Left renal pelvis (tissue), 4 donors: Measurements from ENCODE around the gene BLM. TPM values are rescaled to one million over a fixed set of nuclear protein-coding genes. Genes with fewer than 3 reads are reported as not detected.
"Not testable (repeated sequence)": the region's sequence is repeated elsewhere in the genome, so short reads cannot be mapped to it uniquely, and the experiment has no call there.

Source experiments
- DNase-seq, 4 donors: peaks; one replicate each; pipeline ENCODE4 v3.0.0-alpha.2; 2013; ENCODE audit warnings: low read depth in 4 of 4, low spot score in 3 of 4
- polyA plus RNA-seq, 4 donors: library from polyadenylated mRNA; unstranded; fragments of 120-200 nt; gene quantifications; one replicate each; pipeline ENCODE4 v1.2.1, GENCODE V29; 2013; ENCODE audit not compliant: insufficient read length in 4 of 4

BLM gene
- polyA plus RNA-seq, 4 donors = 7.2 to 14.8 (median 11.7) TPM

DNA sequence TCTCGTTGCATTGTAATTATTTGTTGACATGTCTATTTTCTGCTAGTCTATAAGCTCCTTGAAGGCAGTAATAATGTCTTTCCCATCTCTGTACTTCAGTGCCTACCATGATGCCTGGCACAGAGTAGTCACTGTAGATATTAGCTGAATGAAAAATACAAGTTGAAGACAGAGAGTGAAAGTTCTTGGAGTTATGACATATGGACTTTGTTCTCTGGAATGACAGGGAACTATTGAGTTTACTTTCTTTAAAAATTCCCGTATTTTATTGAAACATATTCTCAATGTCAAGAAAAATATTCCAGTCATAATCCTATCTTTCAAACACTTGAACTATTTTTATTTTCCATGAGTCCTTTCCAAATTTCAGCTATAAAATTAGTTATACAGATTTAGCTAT, 3.0 kb downstream of the BLM start:
- DNase-seq = no peak

DNA sequence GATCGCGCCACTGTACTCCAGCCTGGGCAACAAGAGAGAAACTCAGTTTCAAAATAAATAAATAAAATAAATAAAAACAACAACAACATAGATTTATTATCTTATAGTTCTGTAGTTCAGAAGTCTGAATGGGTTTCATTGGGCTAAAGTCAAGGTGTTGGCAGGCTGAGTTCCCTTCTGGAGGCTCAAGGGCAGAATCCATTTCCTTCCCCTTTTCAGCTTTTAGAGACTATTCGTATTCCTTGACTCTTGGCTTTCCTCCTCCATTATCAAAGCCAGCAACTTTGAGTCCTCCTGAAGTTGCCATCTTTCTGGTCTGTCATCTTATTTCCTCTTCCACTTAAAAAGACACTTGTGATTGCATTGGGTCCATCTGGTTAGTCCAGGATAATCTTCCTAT, 12.1 kb downstream of the BLM start:
- no peak for DNase-seq

DNA sequence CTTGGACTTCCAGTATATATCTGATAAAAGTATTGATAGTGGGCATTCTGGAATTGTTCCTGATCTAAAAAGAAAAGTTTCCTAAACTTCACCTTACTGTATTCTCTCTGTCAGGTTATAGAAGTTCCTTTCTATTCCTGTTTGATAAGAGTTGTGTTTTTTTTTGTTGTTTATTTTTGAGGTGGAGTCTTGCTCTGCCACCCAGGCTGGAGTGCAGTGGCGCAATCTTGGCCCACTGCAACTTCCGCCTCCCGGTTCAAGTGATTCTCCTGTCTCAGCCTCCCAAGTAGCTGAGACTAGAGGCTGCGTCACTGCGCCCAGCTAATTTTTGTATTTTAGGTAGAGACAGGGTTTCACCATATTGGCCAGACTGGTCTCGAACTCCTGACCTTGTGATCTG, 13.1 kb downstream of the BLM start:
- no peak for DNase-seq

DNA sequence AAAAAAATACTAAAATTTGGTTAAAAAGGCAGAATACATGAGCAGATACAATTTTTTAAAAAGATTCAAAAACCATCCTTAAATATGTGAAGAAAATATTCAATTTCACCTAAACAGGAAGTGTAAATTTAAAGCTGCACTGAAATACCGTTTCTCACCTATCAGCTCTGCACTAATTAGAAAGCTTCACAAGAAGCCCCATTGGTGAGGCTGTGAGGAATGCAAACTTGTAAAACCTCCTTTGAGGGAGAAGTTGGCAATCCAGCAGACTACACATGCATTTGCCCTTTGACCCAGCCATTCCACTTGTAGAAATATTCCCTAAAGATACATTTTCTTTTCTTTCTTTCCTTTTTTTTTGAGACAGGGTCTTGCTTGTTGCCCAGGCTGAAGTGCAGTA, 18.8 kb downstream of the BLM start:
- no peak for DNase-seq

DNA sequence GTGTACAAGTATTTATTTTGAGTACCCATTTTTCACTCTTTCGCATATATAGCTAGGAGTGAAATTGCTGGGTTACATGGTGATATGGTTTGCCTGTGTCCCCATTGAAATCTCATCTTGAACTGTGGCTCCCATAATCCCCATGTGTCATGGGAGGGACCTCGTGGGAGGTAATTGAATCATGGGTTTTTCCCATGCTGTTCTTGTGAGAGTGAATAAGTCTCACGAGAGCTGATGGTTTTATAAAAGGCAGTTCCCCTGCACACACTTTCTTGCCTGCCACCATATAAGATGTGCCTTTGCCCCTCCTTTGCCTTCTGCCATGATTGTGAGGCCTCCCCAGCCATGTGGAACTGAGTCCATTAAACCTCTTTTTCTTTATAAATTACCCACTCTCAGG, 23.4 kb downstream of the BLM start:
- DNase-seq = not testable (repeated sequence)

DNA sequence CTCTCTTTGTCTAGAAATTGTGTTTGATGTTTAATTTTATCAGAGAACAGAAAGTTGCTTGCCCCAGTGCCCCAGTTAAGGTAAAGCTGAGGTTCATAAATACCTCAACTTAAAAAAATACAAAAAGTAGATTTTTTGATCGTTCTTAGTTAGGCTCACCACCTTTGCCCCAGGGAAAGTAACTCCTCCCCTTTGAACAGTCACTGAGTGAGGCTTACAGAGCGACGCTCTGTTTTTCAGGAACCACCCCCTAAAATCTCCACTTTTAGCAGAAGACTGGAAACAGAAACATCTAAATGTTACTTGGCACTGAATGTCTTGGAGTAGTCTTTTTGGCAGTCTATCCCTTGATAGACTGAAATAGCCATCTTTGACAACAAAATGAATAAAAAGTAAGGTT, 24.9 kb downstream of the BLM start:
- no peak for DNase-seq

DNA sequence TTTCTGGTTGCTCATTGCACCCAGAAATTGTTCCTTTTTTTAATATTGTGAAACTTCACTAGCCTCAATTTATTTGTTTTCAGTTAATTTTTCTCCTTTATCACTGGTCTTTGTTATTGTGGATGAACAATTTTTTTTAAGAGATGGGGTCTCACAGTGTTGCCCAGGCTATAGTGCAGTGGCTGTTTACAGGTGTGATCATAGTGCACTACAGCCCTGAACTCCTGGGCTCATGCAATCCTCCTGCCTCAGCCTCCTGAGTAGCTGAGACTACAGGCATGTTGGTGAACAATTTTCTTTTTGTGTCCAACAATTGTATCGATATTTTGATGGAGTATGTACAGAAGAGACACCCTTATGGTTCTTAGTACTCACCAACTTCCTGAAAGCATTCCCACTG, 26.3 kb downstream of the BLM start:
- no peak for DNase-seq

DNA sequence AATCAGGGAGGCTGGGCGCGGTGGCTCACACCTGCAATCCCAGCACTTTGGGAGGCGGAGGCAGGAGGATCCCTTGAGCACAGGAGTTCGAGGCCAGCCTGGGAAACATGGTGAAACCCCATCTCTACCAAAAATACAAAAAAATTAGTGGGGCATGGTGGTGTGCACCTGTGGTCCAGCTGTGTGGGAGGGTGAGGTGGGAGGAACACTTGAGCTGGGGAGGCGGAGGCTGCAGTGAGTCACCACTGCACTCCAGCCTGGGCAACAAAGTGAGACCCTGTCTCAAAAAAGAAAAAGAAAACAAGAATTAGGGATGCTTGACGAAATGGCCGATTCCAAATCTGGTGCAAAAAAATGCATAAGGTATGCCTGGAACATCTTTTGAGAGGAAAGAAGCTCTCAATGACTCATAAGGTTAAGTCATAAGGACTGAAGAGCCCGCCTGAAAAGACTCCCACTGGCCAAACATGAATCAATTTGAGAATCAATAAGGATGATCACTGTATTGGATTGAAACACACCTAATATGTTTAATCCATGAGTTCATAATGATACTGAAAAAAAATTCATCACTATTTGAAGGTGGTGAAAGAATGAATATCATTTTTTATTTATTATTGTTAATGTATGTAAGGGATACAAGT, 27.7 kb downstream of the BLM start:
- no peak for DNase-seq

DNA sequence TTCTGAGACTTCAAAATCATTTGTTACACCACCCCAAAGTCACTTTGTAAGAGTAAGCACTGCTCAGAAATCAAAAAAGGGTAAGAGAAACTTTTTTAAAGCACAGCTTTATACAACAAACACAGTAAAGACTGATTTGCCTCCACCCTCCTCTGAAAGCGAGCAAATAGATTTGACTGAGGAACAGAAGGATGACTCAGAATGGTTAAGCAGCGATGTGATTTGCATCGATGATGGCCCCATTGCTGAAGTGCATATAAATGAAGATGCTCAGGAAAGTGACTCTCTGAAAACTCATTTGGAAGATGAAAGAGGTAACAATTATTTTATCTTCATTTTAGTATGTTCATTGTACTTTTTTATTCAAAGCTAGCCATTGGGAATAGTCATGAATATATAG, 32.6 kb downstream of the BLM start:
- no peak for DNase-seq

DNA sequence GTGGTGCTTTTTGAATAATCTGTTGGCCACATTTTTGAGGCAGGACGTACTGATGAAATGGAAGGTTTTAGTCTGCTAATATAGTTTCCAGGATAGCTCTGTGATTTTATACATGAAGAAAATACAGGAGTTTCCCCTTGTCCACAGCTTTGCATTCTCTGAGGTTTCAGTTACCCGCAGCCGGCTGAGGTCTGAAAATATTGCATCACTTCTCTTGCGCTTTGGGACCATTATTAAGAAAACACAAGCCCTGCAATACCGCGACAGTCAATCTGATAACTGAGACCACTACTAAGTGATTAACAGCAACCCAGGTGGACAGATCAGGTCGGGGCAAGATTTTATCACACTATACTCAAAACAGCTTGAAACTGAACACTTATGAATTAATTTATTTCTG, 33.0 kb downstream of the BLM start:
- DNase-seq = no peak

DNA sequence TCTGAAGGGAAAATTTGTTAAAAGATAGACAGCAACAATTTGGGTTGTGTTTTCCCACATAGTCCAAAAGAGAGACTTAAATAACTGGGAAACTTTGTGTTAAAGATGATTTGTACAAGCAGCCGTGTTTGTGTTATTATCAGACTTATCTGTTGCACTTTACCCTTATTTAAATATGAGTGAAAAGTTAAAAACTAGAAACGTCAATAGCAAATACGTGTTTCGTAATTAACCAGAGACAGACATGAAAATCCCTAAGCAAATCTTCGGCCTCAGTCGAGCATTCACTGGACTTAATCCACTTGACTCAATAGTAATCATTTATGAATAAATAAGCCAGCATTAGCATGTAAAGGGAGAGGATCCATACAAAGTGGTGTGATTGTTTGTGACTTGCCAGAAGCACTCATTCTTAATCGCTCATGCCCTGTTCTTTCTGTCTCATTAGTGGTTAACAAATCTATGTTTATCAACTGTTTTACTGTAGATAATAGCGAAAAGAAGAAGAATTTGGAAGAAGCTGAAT, 34.2 kb downstream of the BLM start:
- DNase-seq = no peak

DNA sequence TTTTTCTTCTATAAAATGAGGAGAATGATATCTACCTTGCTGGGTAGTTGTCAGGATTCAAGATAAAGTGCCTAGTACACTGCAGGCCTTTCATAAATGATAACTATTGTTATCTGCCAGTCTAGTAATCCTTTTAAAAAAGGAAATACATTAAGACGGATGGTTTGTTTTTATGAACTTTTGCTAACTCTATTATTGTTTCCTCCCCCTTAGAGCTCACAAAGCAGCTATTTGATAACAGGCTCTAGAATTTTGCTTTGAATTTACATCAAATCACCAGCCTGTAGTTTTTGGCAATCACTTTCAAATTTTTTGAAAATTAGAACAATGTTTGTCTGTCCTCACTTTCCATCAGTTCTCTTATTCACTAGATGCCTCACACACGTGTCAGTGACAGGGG, 39.8 kb downstream of the BLM start:
- DNase-seq = no peak

DNA sequence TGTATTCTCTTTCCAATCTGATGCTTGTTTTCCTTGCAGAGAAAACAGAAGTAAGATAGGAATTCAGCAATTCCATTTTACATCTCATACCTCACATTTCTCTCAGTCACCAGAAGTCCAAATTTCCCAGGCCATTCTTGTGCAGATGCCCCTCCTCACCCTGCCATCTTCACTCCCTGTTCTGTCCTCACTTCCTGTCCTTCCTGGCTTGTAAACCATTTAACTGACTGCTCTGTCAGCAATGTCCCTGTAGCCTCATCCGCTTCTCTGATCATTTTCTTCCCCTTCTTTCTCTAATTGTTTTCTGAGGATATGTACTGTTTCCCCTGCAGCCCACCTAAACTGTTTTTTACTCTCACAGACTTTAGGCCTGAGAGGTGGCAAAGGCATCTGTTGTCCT, 40.3 kb downstream of the BLM start:
- DNase-seq = no peak

DNA sequence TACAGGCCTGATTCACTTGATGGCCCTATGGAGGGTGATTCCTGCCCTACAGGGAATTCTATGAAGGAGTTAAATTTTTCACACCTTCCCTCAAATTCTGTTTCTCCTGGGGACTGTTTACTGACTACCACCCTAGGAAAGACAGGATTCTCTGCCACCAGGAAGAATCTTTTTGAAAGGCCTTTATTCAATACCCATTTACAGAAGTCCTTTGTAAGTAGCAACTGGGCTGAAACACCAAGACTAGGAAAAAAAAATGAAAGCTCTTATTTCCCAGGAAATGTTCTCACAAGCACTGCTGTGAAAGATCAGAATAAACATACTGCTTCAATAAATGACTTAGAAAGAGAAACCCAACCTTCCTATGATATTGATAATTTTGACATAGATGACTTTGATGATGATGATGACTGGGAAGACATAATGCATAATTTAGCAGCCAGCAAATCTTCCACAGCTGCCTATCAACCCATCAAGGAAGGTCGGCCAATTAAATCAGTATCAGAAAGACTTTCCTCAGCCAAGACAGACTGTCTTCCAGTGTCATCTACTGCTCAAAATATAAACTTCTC, 43.6 kb downstream of the BLM start:
- no peak for DNase-seq

DNA sequence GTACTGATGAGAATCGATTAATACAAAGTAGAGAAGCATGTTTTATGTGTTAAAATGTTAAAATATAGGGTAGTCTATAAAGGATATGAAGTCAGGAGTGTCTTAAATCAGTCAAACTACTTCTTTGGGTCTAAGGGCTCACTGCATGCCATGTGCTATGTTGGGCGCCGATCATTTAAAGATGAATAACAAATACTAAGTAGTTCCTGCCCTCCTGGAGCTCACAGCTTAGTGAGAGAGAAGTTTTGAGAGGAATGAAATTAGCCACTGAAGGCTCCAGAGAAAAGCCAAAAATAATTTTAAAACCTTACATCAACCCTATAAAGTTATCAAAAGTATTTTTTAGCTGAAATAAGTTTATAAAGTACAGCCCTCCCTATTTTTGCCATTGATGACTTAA, 44.5 kb downstream of the BLM start:
- DNase-seq = no peak

DNA sequence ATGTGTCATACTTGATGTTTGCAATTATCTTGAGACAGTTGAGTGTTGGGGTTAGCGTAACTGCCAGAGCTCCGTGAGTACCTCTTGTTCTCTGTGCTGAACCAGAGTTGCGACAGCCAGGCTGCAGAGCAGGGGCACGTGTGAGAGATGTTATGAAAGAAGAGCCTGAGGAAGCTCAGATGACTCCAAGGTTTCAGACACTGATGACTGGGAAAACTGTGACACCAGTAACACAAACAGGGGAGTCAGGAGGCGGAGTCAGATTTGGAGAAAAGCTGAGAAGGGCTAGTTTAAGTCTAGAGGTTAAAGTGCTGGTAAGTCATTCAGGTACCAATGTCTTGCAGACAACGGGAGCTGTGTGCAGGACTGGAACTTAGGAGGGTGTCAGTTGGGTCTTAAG, 45.0 kb downstream of the BLM start:
- no peak for DNase-seq

DNA sequence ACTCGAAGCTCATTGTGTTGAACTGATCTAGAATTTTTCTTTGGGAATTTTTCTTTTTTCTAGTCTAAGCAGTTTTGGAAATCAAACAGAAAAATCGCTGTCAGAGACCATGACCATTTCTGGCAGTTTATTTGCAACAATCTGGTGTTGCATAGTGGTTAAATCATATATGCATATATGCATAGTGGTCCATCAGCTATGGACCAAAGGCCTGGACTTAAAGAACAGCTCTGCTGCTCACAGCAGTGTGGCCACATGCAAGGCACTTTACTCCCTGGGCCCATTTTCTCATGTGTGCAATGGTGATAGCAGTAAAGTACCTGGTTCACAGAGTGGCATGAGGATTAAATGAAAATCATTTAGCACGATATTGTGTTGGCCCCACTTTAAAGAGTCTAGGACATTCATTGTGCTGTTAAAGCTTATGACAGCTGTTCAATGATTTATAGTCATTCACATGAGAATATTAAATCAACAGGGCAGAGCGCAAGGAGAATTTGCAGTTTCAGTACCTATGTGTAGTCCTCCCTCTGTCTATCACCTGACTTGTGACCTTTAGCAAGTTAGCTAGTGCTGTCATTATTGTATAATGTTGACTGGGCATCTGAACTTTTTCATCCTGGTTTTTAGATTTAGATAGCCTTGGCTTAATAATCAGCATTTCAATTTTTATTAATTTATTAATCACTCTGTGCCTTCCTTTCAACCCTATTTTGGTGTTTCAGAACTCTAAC, 46.4 kb downstream of the BLM start:
- no peak for DNase-seq

DNA sequence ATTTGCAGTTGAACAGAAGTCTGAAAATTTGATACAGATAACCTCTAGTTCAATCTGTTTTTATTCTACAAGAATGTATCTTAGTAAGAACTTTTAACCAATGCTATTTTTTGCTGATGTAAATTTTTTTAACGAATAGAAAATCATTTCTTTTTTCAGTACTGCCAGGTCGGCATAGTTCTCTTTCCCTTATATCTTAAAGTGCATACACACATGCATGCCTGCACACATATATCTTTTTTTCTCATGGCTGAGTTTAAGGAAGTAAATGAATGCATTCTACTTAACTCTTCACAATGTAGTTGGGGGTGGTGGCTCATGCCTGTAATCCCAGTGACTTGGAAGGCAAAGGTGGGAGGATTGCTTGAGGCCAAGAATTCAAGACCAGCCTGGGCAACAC, 48.4 kb downstream of the BLM start:
- no peak for DNase-seq

DNA sequence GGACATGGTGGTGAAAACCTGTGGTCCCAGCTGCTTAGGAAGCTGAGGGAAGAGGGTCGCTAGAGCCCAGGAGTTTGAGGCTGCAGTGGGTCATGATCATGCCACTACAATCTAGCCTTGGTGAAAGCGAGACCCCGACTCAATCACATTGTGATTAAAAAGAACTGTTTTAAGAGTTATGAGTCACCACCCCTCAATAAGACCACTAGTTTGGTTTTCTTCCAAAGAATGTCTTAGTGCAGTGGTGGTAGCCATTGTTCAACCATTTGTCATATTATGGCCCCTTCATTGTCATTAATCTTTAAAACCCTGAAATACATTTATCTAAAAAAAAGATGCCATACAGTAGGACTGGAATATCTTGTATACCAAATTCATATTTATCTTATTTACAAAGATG, 48.8 kb downstream of the BLM start:
- DNase-seq = no peak

DNA sequence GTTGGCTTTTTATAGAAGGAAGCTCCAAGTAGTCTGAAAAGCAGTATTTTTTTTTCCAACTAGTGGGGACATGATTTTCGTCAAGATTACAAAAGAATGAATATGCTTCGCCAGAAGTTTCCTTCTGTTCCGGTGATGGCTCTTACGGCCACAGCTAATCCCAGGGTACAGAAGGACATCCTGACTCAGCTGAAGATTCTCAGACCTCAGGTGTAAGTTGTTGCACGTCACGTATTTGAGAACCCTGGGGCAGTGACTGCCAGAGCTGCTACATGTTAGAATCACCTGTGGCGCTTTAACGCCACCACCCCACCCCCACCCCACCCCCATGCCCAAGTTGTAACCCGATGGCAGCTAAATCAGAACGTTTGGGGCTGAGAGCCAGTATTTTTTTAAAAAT, 52.2 kb downstream of the BLM start:
- no peak for DNase-seq

DNA sequence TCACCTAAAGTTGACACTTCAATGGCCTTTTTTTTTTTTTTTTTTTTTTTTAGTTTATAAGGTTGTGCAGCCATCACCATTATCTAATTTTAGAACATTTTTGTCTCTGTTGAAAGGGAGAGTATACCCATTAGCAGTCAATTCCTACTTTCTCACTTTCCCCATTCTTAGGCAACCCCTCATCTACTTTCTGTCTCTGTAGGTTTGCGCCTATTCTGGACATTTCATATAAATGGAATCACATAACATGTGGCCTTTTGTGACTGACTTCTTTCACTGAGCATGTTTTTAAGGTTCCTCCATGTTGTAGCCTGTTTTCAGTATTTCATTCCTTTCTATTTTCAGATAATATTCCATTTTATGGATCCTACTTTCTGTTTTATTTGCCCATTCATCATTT, 56.3 kb downstream of the BLM start:
- no peak for DNase-seq
